Measurements from ENCODE around the gene CCDC40. TPM values are rescaled to one million over a fixed set of nuclear protein-coding genes. Genes with fewer than 3 reads are reported as not detected.
"Not testable (repeated sequence)": the region's sequence is repeated elsewhere in the genome, so short reads cannot be mapped to it uniquely, and the experiment has no call there.

Gene CCDC40
- total RNA-seq, 1 donor from 2014 or later = 29.6 TPM

DNA sequence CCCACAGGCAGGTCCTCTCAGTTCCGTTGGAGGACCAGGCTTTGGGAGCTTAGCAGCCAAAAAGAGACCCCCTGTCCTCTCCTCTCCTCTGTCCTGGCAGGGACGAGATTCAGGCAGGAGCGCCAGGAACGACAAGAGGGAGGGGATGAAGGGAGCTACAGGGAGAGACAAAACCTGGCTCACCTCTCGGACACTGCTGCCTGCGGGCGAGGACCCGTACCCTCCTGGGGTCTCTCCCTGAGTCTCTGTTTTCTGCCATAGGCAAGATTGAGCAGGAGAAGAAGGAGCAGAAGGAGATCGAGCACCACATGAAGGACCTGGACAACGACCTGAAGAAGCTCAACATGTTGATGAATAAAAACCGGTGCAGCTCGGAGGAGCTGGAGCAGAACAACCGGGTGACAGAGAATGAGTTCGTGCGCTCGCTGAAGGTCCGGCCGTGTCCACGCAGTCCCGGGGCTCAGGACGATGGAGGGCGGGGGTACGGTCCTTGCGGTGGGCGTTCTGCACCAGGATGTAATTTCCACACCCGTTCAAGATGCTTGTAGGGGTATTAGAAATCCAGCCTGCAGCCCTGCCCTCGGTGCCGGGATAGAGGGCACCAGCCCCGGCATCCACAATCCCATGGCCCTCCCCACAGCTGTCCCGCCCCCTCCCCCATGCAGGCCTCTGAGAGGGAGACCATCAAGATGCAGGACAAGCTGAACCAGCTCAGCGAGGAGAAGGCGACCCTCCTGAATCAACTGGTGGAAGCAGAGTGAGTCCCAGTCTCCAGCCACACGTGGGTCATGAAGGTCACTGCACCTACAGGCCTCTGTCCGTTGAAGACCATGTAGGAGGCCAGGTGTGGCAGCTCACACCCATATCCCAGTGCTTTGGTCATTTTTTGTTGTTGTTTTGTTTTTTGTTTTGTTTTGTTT lies 51.2 kb downstream of the CCDC40 start:
- Mint-ChIP-seq H3K9me3 (no peaks in the 10 kb centered on the region), H3K4me3 (no peak overlapping the region), H3K27ac (no peak overlapping the region), H3K27me3 (no peaks in the 10 kb centered on the region), H3K36me3 (no peaks in the 10 kb centered on the region), H3K4me1 (ENCODE audit: unreplicated experiment) (no peaks in the 10 kb centered on the region)
- TF ChIP-seq, protein P1, sequence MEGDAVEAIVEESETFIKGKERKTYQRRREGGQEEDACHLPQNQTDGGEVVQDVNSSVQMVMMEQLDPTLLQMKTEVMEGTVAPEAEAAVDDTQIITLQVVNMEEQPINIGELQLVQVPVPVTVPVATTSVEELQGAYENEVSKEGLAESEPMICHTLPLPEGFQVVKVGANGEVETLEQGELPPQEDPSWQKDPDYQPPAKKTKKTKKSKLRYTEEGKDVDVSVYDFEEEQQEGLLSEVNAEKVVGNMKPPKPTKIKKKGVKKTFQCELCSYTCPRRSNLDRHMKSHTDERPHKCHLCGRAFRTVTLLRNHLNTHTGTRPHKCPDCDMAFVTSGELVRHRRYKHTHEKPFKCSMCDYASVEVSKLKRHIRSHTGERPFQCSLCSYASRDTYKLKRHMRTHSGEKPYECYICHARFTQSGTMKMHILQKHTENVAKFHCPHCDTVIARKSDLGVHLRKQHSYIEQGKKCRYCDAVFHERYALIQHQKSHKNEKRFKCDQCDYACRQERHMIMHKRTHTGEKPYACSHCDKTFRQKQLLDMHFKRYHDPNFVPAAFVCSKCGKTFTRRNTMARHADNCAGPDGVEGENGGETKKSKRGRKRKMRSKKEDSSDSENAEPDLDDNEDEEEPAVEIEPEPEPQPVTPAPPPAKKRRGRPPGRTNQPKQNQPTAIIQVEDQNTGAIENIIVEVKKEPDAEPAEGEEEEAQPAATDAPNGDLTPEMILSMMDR (conservative IDR thresholded peaks at IDR 0.05) = no peak
- no peak for DNase-seq (ENCODE audit: extremely low spot score, unreplicated experiment)

- Mint-ChIP-seq H3K27me3 (no peaks in the 10 kb centered on the region), H3K4me1 (ENCODE audit: unreplicated experiment) (no peaks in the 10 kb centered on the region), H3K4me3 (no peak overlapping the region), H3K27ac (no peak overlapping the region), H3K36me3 (no peaks in the 10 kb centered on the region), H3K9me3 (no peaks in the 10 kb centered on the region)
- TF ChIP-seq, protein P1 (conservative IDR thresholded peaks at IDR 0.05) = no peak
- DNase-seq (ENCODE audit: extremely low spot score, unreplicated experiment) = no peak
These were observed 53.3 kb downstream of the CCDC40 start for GRCh38 chr17:80089762-80090161.

- not testable (repeated sequence) for H3K36me3 Mint-ChIP-seq; H3K4me3 Mint-ChIP-seq; H3K4me1 Mint-ChIP-seq (ENCODE audit: unreplicated experiment); H3K27ac Mint-ChIP-seq; DNase-seq (ENCODE audit: extremely low spot score, unreplicated experiment); H3K27me3 Mint-ChIP-seq; H3K9me3 Mint-ChIP-seq
These were observed 53.7 kb downstream of the CCDC40 start for GRCh38 chr17:80090164-80090563.

DNA sequence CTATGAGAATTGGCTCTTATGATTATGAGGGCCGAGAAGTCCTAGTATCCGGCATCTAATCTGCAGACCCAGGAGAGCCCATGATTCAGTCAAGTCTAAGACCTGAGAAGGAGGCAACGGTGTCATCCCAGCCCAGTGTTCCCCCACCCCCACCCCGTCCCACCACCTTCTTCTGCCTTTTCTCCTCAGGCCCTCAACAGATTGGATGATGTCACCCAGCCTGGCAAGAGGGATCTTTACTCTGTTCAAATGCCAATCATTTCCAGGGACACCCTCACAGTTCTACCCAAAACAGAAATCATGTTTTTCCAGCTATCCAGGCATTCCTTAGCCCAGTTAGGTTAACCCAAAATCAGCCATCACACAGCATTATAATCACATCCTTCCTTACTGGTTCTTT lies 54.9 kb downstream of the CCDC40 start:
- TF ChIP-seq, protein P1 (conservative IDR thresholded peaks at IDR 0.05) = no peak
- no peak overlapping the region for H3K4me3 Mint-ChIP-seq
- no peaks in the 10 kb centered on the region for H3K9me3 Mint-ChIP-seq
- no peak for DNase-seq (ENCODE audit: extremely low spot score, unreplicated experiment)
- H3K27ac Mint-ChIP-seq = no peak overlapping the region
- H3K4me1 Mint-ChIP-seq (ENCODE audit: unreplicated experiment) = no peaks in the 10 kb centered on the region
- H3K36me3 Mint-ChIP-seq = no peaks in the 10 kb centered on the region
- no peaks in the 10 kb centered on the region for H3K27me3 Mint-ChIP-seq

- no peak overlapping the region for H3K27ac Mint-ChIP-seq
These were observed 56.5 kb downstream of the CCDC40 start for GRCh38 chr17:80092959-80093358.

More at GRCh38 chr17:80092959-80093358, 56.5 kb downstream of the CCDC40 start:
- Mint-ChIP-seq H3K27me3 (no peaks in the 10 kb centered on the region), H3K4me1 (ENCODE audit: unreplicated experiment) (peaks cover 4% of the 10 kb centered on the region), H3K9me3 (no peaks in the 10 kb centered on the region), H3K4me3 (no peak overlapping the region), H3K36me3 (no peaks in the 10 kb centered on the region)
- TF ChIP-seq, protein P1 (conservative IDR thresholded peaks at IDR 0.05) = no peak
- DNase-seq (ENCODE audit: extremely low spot score, unreplicated experiment) = no peak

Measured in type B pancreatic cell (in vitro differentiated cells).